ENCODE results near the gene XPNPEP3.

- TF ChIP-seq CTCF (IDR thresholded peaks at IDR 0.05; ENCODE audit: extremely low read depth in 1 of 2, insufficient read depth in 1 of 2, low read depth in 1 of 2, low read length in 2 of 2) = no peak
- no peak for TF ChIP-seq EZH2 (IDR thresholded peaks at IDR 0.05; ENCODE audit: borderline replicate concordance, low read depth, low read length, severe bottlenecking)
- no peak for TF ChIP-seq FOS (IDR thresholded peaks at IDR 0.05; ENCODE audit: borderline replicate concordance, insufficient read depth, low read length)
- no peak for TF ChIP-seq POLR2AphosphoS5 (IDR thresholded peaks at IDR 0.05; ENCODE audit: insufficient read depth, low read depth, low read length)
- no peak for TF ChIP-seq MYC (IDR thresholded peaks at IDR 0.05; ENCODE audit: low read depth, low read length)
- TF ChIP-seq JUN (IDR thresholded peaks at IDR 0.05; ENCODE audit: borderline replicate concordance, insufficient read depth, insufficient read length, low read depth) = no peak
- no peak for TF ChIP-seq POLR2A (IDR thresholded peaks at IDR 0.05; ENCODE audit: low read depth, low read length)
These were observed 116.2 kb downstream of the XPNPEP3 start for GRCh38 chr22:40973144-40973543.
